Left lung (tissue), 10 donors: ENCODE results near the gene BCKDHB. TPM values are rescaled to one million over a fixed set of nuclear protein-coding genes. Genes with fewer than 3 reads are reported as not detected.

Source experiments
- ATAC-seq: fragments of 200-7000 bp; cut with Tn5 transposase; one replicate; pipeline ENCODE4 v1.9.1; 2020; ENCODE audit warnings: moderate library complexity
- DNase-seq, 4 donors: peaks; one replicate each; pipeline ENCODE4 v3.0.0-alpha.2; 2013 to 2020
- H3K27ac ChIP-seq, 2 donors: fragments of 200-600 bp; sonication (generic) in 1 of 2; one replicate each; pipeline versions ENCODE4 v1.5.0 to v1.8.0; 2020 to 2021
- H3K27me3 ChIP-seq, 2 donors: fragments of 200-600 bp; sonication (generic) in 1 of 2; one replicate each; pipeline versions ENCODE4 v1.5.0 to v1.8.0; 2020 to 2021
- H3K36me3 ChIP-seq, 2 donors: fragments of 200-600 bp; sonication (generic) in 1 of 2; one replicate each; pipeline versions ENCODE4 v1.5.0 to v1.8.0; 2020 to 2021
- H3K4me1 ChIP-seq, 2 donors: fragments of 200-600 bp; one replicate each; pipeline ENCODE4 v1.8.0; 2021
- H3K4me3 ChIP-seq, 2 donors: fragments of 200-600 bp; sonication (generic) in 1 of 2; one replicate each; pipeline versions ENCODE4 v1.5.0 to v1.8.0; 2020 to 2021; ENCODE audit warnings: mild to moderate bottlenecking in 1 of 2
- H3K9me3 ChIP-seq, 2 donors: fragments of 200-600 bp; sonication (generic) in 1 of 2; one replicate each; pipeline versions ENCODE4 v1.5.0 to v1.8.0; 2020 to 2021
- intact Hi-C, 2 donors: fragments of 100-400 bp; cut with DNase I; formaldehyde crosslinking; loops; one replicate each; pipeline versions ENCODE4 v1.11.2 to v1.14.2; 2022
- polyA plus RNA-seq, 6 donors: library from polyadenylated mRNA; unstranded; fragments of 120-200 nt; gene quantifications; one replicate each; pipeline ENCODE4 v1.2.1, GENCODE V29; 2013; ENCODE audit not compliant: insufficient read length in 6 of 6
- total RNA-seq, 2 donors: library from RNA; stranded (reverse); fragmentation: NEBNext Ultra II Directional; extraction: Animal tissue kit (Norgen Biotek cat#: 25700); gene quantifications; one replicate each; pipeline ENCODE4 v1.2.1, GENCODE V29; 2021
- TF ChIP-seq, protein P1 (sequence below), 2 donors: fragments of 200-600 bp; sonication (generic) in 1 of 2; IDR thresholded peaks; one replicate each; pipeline versions ENCODE4 v1.5.0 to v1.8.0; 2021; ENCODE audit warnings: antibody characterized with exemption in 2 of 2
- donor health status: DM: no; HTN: yes; CAD: no.
- donor health status: DM: no; HTN: no; CAD: no.

Gene BCKDHB
- total and polyA plus RNA-seq, 8 donors = 15.1 to 26.1 (median 22.0) TPM

DNA sequence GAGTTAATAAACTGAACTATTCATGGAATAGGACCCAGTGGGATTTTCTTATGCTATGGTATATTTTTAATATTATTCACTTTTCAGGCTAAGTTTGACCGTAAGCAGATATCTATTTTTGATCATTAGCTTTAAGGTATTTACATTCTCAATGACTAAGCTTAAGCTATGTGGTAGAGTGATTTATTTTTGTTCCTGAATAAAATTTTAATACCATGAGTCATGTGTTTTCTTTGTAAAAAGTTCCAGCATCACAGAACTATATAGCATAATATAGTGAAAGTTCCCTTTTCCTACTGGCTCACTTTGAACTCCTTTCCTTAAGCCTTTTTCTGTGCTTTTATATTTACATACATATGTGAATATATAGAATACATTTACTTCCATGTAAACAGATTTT is 75.8 kb downstream of the BCKDHB start:
- TF ChIP-seq, protein P1, sequence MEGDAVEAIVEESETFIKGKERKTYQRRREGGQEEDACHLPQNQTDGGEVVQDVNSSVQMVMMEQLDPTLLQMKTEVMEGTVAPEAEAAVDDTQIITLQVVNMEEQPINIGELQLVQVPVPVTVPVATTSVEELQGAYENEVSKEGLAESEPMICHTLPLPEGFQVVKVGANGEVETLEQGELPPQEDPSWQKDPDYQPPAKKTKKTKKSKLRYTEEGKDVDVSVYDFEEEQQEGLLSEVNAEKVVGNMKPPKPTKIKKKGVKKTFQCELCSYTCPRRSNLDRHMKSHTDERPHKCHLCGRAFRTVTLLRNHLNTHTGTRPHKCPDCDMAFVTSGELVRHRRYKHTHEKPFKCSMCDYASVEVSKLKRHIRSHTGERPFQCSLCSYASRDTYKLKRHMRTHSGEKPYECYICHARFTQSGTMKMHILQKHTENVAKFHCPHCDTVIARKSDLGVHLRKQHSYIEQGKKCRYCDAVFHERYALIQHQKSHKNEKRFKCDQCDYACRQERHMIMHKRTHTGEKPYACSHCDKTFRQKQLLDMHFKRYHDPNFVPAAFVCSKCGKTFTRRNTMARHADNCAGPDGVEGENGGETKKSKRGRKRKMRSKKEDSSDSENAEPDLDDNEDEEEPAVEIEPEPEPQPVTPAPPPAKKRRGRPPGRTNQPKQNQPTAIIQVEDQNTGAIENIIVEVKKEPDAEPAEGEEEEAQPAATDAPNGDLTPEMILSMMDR (IDR thresholded peaks at IDR 0.05) = no peak
- Histone ChIP-seq H3K27me3 (no peaks in the 10 kb centered on the region), H3K27ac (no peak overlapping the region), H3K36me3 (no peaks in the 10 kb centered on the region), H3K9me3 (no peaks in the 10 kb centered on the region), H3K4me1 (no peaks in the 10 kb centered on the region), H3K4me3 (no peak overlapping the region)
- DNase-seq (no peak), ATAC-seq (no peak)
- intact Hi-C loops = no loop called here

DNA sequence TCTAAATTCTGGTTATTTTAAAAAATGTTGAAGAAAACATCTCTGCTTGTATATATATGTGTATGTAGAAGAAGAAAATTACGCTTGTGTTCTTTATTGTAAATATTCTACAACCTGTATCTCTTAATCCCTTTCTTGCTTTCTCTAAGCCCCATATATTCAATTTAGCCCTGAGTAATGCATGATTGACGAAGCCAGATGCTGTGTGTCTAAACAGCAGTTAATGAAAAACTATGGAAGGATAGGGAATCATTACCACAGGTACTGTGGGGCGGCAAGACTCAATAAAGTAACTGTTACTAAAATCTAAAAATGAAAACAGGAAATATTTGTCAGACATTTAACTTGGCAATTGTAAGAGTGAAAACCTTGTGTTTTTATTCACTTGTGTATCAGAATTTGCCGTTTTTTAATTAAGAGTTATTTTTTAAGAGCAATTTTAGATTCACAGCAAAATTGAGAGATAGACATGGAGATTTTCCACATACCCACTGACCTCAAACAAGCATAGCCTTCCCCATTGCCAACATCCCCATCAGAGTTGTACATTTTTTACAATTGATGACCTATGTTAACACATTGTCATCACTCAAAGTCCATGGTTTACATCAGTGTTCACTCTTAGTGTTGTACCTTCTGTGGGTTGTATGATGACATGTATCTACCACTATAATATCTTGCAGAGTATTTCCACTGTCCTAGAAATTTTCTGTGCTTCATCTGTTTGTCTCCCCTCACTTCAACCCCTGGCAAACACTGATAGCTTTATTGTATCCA is 76.7 kb downstream of the BCKDHB start:
- Histone ChIP-seq H3K4me3 (no peak overlapping the region), H3K27me3 (no peaks in the 10 kb centered on the region), H3K27ac (no peak overlapping the region), H3K9me3 (no peaks in the 10 kb centered on the region), H3K36me3 (no peaks in the 10 kb centered on the region), H3K4me1 (no peaks in the 10 kb centered on the region)
- TF ChIP-seq, protein P1 (IDR thresholded peaks at IDR 0.05) = no peak
- ATAC-seq = no peak
- intact Hi-C loops = no loop called here
- no peak for DNase-seq

DNA sequence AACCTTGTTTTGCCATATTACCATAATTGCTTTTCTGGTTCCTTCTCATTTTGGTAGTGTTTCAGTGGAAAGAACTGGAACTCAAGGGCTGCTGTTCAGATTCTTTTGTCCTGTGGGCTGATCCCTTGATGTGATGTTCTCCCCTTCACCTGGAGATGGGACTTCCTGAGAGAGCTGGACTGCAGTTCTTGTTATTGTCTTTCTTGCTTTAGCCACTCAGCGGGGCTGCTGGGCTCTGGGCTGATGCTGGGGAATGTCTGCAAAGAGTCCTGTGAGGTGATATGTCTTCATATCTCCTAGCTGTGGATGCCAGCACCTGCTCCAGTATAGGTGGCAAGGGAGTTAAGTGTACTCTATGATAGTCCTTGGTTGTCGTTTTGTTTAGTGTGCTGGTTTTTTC is 79.0 kb downstream of the BCKDHB start:
- ATAC-seq (no peak), DNase-seq (no peak)
- H3K27me3 ChIP-seq = no peaks in the 10 kb centered on the region
- no peak overlapping the region for H3K4me3 ChIP-seq
- H3K27ac ChIP-seq = no peak overlapping the region
- TF ChIP-seq, protein P1 (IDR thresholded peaks at IDR 0.05) = no peak
- H3K36me3 ChIP-seq = no peaks in the 10 kb centered on the region
- no peaks in the 10 kb centered on the region for H3K4me1 ChIP-seq
- intact Hi-C loops = no loop called here
- H3K9me3 ChIP-seq = no peaks in the 10 kb centered on the region

DNA sequence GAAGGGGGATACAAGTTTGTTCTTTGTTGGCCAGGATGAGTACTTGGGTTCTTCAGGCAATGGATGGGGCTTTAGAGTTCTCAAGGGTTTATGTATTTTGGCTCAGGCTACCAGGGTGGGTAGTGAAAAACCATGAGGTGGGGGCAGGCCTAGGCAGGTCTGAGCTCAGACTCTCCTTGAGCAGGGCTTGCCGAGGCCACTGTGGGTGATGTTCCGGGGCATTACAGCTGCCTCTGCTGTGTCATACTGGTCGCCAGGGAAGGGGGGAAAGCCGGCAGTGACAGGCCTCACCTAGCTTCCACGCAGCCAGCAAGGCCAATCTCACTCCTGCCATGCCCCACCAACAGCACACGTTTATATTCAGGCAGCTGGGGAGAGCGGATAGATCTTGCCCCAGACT is 79.6 kb downstream of the BCKDHB start:
- Histone ChIP-seq H3K4me1 (no peaks in the 10 kb centered on the region), H3K27ac (no peak overlapping the region), H3K9me3 (no peaks in the 10 kb centered on the region), H3K36me3 (no peaks in the 10 kb centered on the region), H3K4me3 (no peak overlapping the region), H3K27me3 (no peaks in the 10 kb centered on the region)
- intact Hi-C loops = no loop called here
- no peak for ATAC-seq
- DNase-seq = no peak
- TF ChIP-seq, protein P1 (IDR thresholded peaks at IDR 0.05) = no peak

GRCh38 chr6:80196906-80197305 is 90.4 kb downstream of the BCKDHB start:
- Histone ChIP-seq H3K9me3 (no peaks in the 10 kb centered on the region), H3K27me3 (no peaks in the 10 kb centered on the region), H3K27ac (no peak overlapping the region), H3K36me3 (no peaks in the 10 kb centered on the region), H3K4me3 (no peak overlapping the region), H3K4me1 (no peaks in the 10 kb centered on the region)
- intact Hi-C loops = no loop called here
- TF ChIP-seq, protein P1 (IDR thresholded peaks at IDR 0.05) = no peak
- DNase-seq (no peak), ATAC-seq (peak; percentile 79)
